H1 (cell line): ENCODE data around the gene SPDYE2B.
"Not testable (repeated sequence)": the region's sequence is repeated elsewhere in the genome, so short reads cannot be mapped to it uniquely, and the experiment has no call there.

Experiments used
- CTCF ChIP-seq, 3 experiments: IDR thresholded peaks; 1 replicate in 2 of 3; 2 replicates in 1 of 3; pipeline versions ENCODE4 v1.5.1 to v1.6.1; 2011; ENCODE audit warnings: low read length in 3 of 3, mild to moderate bottlenecking in 3 of 3, inconsistent platforms in 2 of 3, low read depth in 1 of 3, moderate library complexity in 1 of 3; ENCODE audit not compliant: insufficient read depth in 1 of 3; ENCODE audit errors: control extremely low read depth in 1 of 3
- KDM1A ChIP-seq: fragments of 200-600, 300-600 bp; sonication (generic); IDR thresholded peaks from 2 replicates; pipeline ENCODE4 v1.7.1; 2016; ENCODE audit warnings: mild to moderate bottlenecking, low read length, borderline replicate concordance
- PHF8 ChIP-seq: fragments of 200-600 bp; sonication (generic); conservative IDR thresholded peaks from 2 replicates; pipeline ENCODE4 v1.7.1; 2012; ENCODE audit warnings: low read depth, mild to moderate bottlenecking, inconsistent platforms, low read length, moderate library complexity
- RAD21 ChIP-seq, 2 experiments: IDR thresholded peaks in 1 of 2; conservative IDR thresholded peaks in 1 of 2; 2 replicates each; pipeline ENCODE4 v1.6.1; 2011; ENCODE audit warnings: low read depth in 2 of 2, low read length in 2 of 2, improper control_type of control experiment in 1 of 2, inconsistent platforms in 1 of 2, mild to moderate bottlenecking in 1 of 2, moderate library complexity in 1 of 2
- RFX5 ChIP-seq: IDR thresholded peaks from 2 replicates; pipeline ENCODE4 v1.6.1; 2011; ENCODE audit warnings: low read depth, low read length, improper control_type of control experiment, borderline replicate concordance
- SIX5 ChIP-seq: IDR thresholded peaks from 2 replicates; pipeline ENCODE4 v1.6.1; 2011; ENCODE audit warnings: mild to moderate bottlenecking, low read depth, low read length
- SRF ChIP-seq: IDR thresholded peaks from 2 replicates; pipeline ENCODE4 v1.6.1; 2011; ENCODE audit warnings: mild to moderate bottlenecking, low read depth, low read length, moderate library complexity
- USF2 ChIP-seq: IDR thresholded peaks from 2 replicates; pipeline ENCODE4 v1.6.1; 2011; ENCODE audit warnings: low read length, improper control_type of control experiment

- TF ChIP-seq SRF; PHF8; USF2; SIX5; RAD21 (IDR thresholded peaks at IDR 0.05 in 1 of 2, conservative IDR thresholded peaks at IDR 0.05 in 1 of 2; ENCODE audit: low read depth in 2 of 2, low read length in 2 of 2); RFX5; KDM1A; CTCF (IDR thresholded peaks at IDR 0.05; ENCODE audit: control extremely low read depth in 1 of 3, insufficient read depth in 1 of 3, low read depth in 1 of 3, low read length in 3 of 3): not testable (repeated sequence)
Observed at GRCh38 chr7:102647813-102648212, 2.3 kb upstream of the SPDYE2B start.
